ENCODE results near the gene LHX6.

Gene LHX6

DNA sequence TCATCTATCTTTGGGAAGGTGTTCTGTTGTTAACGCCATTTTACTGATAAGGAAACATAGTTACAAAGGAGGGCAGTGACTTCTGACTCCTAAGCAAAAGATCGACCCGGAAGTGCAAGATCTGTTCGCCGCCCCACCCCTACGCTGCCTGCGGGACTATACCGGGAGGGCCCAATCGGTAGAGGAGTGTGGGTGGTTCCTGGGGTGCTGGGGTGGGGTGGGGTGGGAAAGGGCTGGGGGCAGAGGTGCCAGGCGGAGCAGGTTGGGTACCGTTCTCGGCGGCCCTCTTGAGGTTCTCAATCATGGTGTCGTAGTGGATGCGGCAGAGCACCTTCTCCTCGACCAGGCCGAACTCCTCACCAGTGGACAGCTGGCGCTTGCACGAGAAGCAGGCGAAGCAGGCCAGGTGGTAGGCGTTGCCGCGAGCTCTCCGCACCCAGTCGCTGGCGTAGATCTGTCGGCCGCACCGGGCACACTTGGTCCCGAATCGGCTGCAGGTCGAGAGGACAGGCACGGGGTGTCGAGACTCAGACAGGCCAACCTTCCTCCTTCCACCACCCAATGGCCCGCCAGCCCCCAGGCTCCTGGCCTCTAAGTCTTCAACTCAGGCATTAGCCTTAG, 11.8 kb downstream of the LHX6 start:
- peaks cover 96% of the 10 kb centered on the region for H3K27me3 ChIP-seq (ENCODE audit: insufficient read depth, low read depth, severe bottlenecking)
- no peak overlapping the region for H3K27ac ChIP-seq
- TF ChIP-seq, protein P1, sequence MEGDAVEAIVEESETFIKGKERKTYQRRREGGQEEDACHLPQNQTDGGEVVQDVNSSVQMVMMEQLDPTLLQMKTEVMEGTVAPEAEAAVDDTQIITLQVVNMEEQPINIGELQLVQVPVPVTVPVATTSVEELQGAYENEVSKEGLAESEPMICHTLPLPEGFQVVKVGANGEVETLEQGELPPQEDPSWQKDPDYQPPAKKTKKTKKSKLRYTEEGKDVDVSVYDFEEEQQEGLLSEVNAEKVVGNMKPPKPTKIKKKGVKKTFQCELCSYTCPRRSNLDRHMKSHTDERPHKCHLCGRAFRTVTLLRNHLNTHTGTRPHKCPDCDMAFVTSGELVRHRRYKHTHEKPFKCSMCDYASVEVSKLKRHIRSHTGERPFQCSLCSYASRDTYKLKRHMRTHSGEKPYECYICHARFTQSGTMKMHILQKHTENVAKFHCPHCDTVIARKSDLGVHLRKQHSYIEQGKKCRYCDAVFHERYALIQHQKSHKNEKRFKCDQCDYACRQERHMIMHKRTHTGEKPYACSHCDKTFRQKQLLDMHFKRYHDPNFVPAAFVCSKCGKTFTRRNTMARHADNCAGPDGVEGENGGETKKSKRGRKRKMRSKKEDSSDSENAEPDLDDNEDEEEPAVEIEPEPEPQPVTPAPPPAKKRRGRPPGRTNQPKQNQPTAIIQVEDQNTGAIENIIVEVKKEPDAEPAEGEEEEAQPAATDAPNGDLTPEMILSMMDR (IDR thresholded peaks at IDR 0.05; ENCODE audit: low read depth, low read length): no peak
- no peak overlapping the region for H3K4me3 ChIP-seq (ENCODE audit: low read depth, low read length)
- peaks cover 3% of the 10 kb centered on the region for H3K9me3 ChIP-seq (ENCODE audit: severe bottlenecking)
- DNase-seq: no peak
- no peaks in the 10 kb centered on the region for H3K36me3 ChIP-seq

DNA sequence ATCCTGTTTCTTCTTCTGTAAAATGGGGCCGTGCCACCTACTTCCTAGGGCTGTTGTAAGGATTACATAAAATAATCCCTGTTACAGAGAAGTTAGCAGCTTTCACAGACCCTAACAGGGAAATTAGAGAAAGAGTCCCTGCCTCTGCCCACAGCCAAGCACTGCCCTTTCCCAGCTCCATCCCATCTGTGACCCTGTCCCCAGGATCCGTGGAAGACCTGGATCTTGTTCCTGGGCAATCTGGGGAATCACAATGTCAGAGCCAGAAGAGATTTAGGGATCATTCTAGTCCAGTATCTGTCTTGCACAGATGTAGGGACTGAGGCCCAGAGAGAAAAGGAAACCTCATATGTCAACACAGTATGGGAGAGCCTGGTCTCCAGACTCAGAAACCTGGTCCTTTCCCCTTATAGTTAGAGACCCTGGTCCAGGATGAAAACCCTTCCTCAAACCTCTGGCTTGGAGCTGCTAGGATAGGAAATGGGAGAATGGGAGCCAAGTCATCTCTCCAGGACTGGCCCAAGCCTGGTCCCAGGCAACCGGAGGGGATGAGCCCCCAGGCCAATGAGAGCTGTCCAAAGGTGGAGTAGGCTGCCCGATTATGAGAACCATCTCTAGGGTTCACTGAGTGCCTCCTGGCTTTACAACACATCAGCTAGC, 12.5 kb downstream of the LHX6 start:
- peaks cover 96% of the 10 kb centered on the region for H3K27me3 ChIP-seq (ENCODE audit: insufficient read depth, low read depth, severe bottlenecking)
- peaks cover 3% of the 10 kb centered on the region for H3K9me3 ChIP-seq (ENCODE audit: severe bottlenecking)
- no peak overlapping the region for H3K27ac ChIP-seq
- H3K4me3 ChIP-seq (ENCODE audit: low read depth, low read length): no peak overlapping the region
- TF ChIP-seq, protein P1 (IDR thresholded peaks at IDR 0.05; ENCODE audit: low read depth, low read length): no peak
- DNase-seq: no peak
- no peaks in the 10 kb centered on the region for H3K36me3 ChIP-seq

DNA sequence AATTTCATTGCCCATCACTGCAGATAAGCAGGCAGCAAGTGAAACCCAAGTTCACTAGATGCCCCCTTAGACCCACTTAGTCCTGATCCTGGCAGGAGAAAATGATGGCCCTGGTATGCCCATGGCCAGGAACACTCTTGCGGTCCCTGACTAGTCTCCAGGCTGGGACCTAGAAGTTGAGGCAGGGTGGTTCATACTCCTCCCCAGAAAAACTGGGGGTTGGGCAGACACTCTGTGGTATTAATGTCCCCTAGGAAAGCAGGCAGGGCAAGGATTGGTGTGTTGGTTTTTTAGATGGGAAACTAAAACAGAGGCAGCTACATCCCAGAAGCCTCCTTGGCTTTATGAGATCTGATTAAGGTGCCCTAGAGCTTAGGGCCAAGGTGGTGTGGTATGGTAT, 13.1 kb downstream of the LHX6 start:
- TF ChIP-seq, protein P1 (IDR thresholded peaks at IDR 0.05; ENCODE audit: low read depth, low read length): no peak
- H3K27me3 ChIP-seq (ENCODE audit: insufficient read depth, low read depth, severe bottlenecking): peaks cover 93% of the 10 kb centered on the region
- H3K9me3 ChIP-seq (ENCODE audit: severe bottlenecking): peaks cover 3% of the 10 kb centered on the region
- no peak overlapping the region for H3K4me3 ChIP-seq (ENCODE audit: low read depth, low read length)
- no peak overlapping the region for H3K27ac ChIP-seq
- no peak for DNase-seq
- no peaks in the 10 kb centered on the region for H3K36me3 ChIP-seq

DNA sequence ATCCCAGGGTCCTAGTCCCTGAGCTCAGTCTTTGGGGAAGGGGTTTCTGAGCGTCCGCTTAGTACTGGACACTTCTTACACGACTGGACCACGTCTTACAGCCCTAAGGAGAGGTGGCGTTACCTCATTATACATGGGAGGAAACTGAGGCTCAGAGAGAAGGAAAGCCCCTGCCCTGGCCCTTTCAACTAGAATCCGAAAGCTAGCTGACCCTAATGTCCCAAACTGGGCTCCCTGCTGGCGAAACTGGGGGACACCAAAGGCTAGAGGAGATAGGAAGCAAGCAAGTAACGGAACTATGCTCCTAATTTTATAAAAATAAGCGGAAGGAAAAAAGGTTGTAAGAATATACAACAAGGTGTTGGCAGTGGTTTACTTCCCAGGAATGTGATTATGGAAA, 14.2 kb downstream of the LHX6 start:
- TF ChIP-seq, protein P1 (IDR thresholded peaks at IDR 0.05; ENCODE audit: low read depth, low read length): no peak
- H3K36me3 ChIP-seq: no peaks in the 10 kb centered on the region
- H3K4me3 ChIP-seq (ENCODE audit: low read depth, low read length): peak overlapping the region; percentile 44
- peaks cover 3% of the 10 kb centered on the region for H3K9me3 ChIP-seq (ENCODE audit: severe bottlenecking)
- no peak overlapping the region for H3K27ac ChIP-seq
- DNase-seq: no peak
- peaks cover 82% of the 10 kb centered on the region for H3K27me3 ChIP-seq (ENCODE audit: insufficient read depth, low read depth, severe bottlenecking)

DNA sequence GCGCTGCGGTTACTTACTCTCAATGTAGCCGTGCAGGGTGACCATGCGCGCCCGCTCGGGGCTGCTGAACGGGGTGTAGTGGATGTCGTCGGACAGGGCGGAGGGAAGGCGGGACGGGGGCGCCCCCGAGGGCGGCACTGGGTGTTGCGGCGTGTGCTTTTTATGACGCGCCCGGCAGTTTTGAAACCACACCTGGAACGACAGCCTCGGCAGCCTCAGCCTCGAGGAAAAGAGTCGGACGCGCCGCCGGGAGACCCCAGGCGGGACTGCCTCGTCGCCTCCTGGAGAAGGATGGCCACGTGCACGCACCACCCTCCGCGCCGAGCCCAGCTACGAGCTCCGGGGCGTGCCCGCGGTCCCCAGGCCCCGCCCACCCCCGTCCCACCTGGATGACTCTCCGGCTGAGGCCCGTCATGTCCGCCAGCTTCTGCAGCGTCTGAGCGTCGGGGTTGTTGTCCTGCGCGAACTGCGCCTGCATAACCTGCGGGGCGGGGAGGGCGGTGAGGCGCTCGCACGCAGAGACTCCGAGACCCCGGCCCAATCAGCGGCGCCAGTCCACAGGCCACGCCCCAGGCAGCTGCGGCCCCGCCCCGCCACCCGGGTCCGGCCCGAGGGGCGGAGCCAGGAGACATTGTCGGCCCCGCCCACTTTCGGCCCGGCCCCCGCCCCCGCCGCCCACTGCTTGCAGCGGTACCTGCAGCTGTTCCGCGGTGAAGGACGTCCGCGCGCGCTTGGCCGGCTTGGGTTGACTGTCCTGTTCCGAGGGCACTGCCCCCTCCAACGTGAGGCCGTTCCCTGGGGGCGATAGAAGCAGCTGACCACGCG, 15.0 kb downstream of the LHX6 start:
- H3K36me3 ChIP-seq: no peaks in the 10 kb centered on the region
- TF ChIP-seq, protein P1 (IDR thresholded peaks at IDR 0.05; ENCODE audit: low read depth, low read length): 0 out of 2 replicates have a peak, but pooled peaks have one; percentile 6
- peak; percentile 89 for DNase-seq
- peak overlapping the region; percentile 44 for H3K4me3 ChIP-seq (ENCODE audit: low read depth, low read length)
- peaks cover 78% of the 10 kb centered on the region for H3K27me3 ChIP-seq (ENCODE audit: insufficient read depth, low read depth, severe bottlenecking)
- no peak overlapping the region for H3K27ac ChIP-seq
- H3K9me3 ChIP-seq (ENCODE audit: severe bottlenecking): peaks cover 3% of the 10 kb centered on the region
